Natural killer cell (primary cell): Measurements from ENCODE around the gene BAG3. TPM values are rescaled to one million over a fixed set of nuclear protein-coding genes. Genes with fewer than 3 reads are reported as not detected.
"Not testable (repeated sequence)": the region's sequence is repeated elsewhere in the genome, so short reads cannot be mapped to it uniquely, and the experiment has no call there.

Experiments used
- ATAC-seq, 3 donors: fragments of 150-1000 bp in 2 of 3; fragments of 200-7000 bp in 1 of 3; cut with Tn5 transposase; 1 replicate in 1 of 3; 2 replicates in 2 of 3; pipeline ENCODE4 v1.10.0; 2021; ENCODE audit warnings: mild to moderate bottlenecking in 2 of 3, moderate library complexity in 2 of 3
- DNase-seq, 2 donors: peaks; one replicate each; pipeline versions ENCODE4 v3.0.0 to v3.0.0-alpha.2; 2013 to 2021; ENCODE audit warnings: mixed read lengths in 1 of 2
- H3K27ac ChIP-seq: one replicate; pipeline ENCODE4 v1.5.1; 2013; ENCODE audit warnings: mild to moderate bottlenecking, low read length
- H3K27me3 ChIP-seq: one replicate; pipeline ENCODE4 v1.6.1; 2013; ENCODE audit warnings: low read length; ENCODE audit not compliant: control insufficient read depth, insufficient read depth
- H3K36me3 ChIP-seq: one replicate; pipeline ENCODE4 v1.6.1; 2013; ENCODE audit warnings: low read length; ENCODE audit not compliant: control insufficient read depth, insufficient read depth
- H3K4me1 ChIP-seq: one replicate; pipeline ENCODE4 v1.6.1; 2013; ENCODE audit warnings: low read length; ENCODE audit not compliant: control insufficient read depth, insufficient read depth
- H3K4me3 ChIP-seq: one replicate; pipeline ENCODE4 v1.5.1; 2013; ENCODE audit warnings: low read length
- H3K9me3 ChIP-seq: one replicate; pipeline ENCODE4 v1.6.1; 2013; ENCODE audit warnings: low read length; ENCODE audit not compliant: control insufficient read depth, insufficient read depth
- H3K27ac Mint-ChIP-seq, 2 donors: one replicate each; pipeline ENCODE4 v1.8.0; 2022; ENCODE audit warnings: mild to moderate bottlenecking in 2 of 2, mixed read lengths in 2 of 2, moderate library complexity in 1 of 2
- H3K27me3 Mint-ChIP-seq, 2 donors: one replicate each; pipeline ENCODE4 v1.8.0; 2022; ENCODE audit warnings: low read depth in 2 of 2, mixed read lengths in 2 of 2
- H3K36me3 Mint-ChIP-seq: one replicate; pipeline ENCODE4 v1.8.0; 2022; ENCODE audit warnings: mixed read lengths
- H3K4me1 Mint-ChIP-seq, 2 donors: one replicate each; pipeline ENCODE4 v1.8.0; 2022; ENCODE audit warnings: mixed read lengths in 2 of 2
- H3K4me3 Mint-ChIP-seq: one replicate; pipeline ENCODE4 v1.8.0; 2022; ENCODE audit warnings: mild to moderate bottlenecking, moderate library complexity, mixed read lengths
- H3K9me3 Mint-ChIP-seq, 2 donors: one replicate each; pipeline ENCODE4 v1.8.0; 2022; ENCODE audit warnings: mixed read lengths in 2 of 2
- CTCF ChIP-seq: fragments of 200-600 bp; IDR thresholded peaks from one replicate; pipeline ENCODE4 v1.8.0; 2022; ENCODE audit warnings: antibody characterized with exemption
- WGBS: methylation state at CpG from one replicate; pipeline ENCODE4 v1.1.7; 2013; ENCODE audit warnings: missing lambda C conversion rate; ENCODE audit not compliant: insufficient coverage; 5-methylcytosine and 5-hydroxymethylcytosine counted together
- intact Hi-C: fragments of 100-400 bp; cut with micrococcal nuclease; formaldehyde crosslinking; loops from one replicate; pipeline ENCODE4 v1.14.2; 2022
- total RNA-seq, 4 donors: library from RNA; stranded (reverse); fragments of 120-200 nt in 1 of 4; gene quantifications; one replicate each; pipeline versions ENCODE4 v1.2.3 to v1.2.4, GENCODE V29; 2013 to 2022

BAG3 gene
- total RNA-seq, 3 donors from 2014 or later (not counting 1 experiment from before 2014, with no cell fraction given), result 7.6 to 9.7 (median 8.3) TPM

- Mint-ChIP-seq H3K9me3 (no peaks in the 10 kb centered on the region), H3K27ac (no peak overlapping the region), H3K36me3 (no peaks in the 10 kb centered on the region), H3K27me3 (no peaks in the 10 kb centered on the region), H3K4me3 (no peak overlapping the region), H3K4me1 (peaks cover 6 to 20% of the 10 kb centered on the region in 2 donors)
- Histone ChIP-seq H3K4me1 (peaks cover 14% of the 10 kb centered on the region), H3K4me3 (no peak overlapping the region), H3K9me3 (no peaks in the 10 kb centered on the region), H3K36me3 (no peaks in the 10 kb centered on the region), H3K27ac (no peak overlapping the region), H3K27me3 (no peaks in the 10 kb centered on the region)
- no peak for TF ChIP-seq CTCF
- WGBS, result 96% methylated on average over 10 of the region's 10 CpGs
- intact Hi-C loops, result no loop called here
- no peak for ATAC-seq
- no peak for DNase-seq
Measured at GRCh38 chr10:119659951-119660350, 8.8 kb downstream of the BAG3 start.

DNA sequence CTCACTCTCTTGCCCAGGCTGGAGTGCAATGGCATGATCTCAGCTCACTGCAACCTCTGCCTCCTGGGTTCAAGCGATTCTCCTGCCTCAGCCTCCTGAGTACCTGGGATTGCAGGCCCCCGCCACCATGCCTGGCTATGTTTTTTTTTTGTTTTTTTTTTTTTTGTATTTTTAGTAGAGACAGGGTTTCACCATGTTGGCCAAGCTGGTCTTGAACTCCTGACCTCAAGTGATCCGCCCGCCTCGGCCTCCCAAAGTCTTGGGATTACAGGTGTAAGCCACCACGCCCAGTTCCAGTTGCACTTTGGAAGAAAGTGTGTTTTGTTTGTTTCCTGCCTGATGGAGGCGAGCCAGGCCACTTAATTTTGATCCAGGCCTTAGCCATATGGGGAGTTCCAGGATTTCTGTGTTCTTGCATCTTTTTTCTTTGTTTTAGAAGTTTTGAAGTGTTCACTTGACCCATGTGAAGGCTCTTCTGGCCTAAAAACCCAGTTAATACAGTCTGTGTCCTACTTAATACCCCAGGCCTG, 11.0 kb downstream of the BAG3 start:
- H3K27ac Mint-ChIP-seq, H3K27ac ChIP-seq, DNase-seq, H3K9me3 Mint-ChIP-seq, intact Hi-C loops, H3K27me3 ChIP-seq, ATAC-seq, H3K4me3 Mint-ChIP-seq, H3K36me3 Mint-ChIP-seq, H3K4me3 ChIP-seq, H3K27me3 Mint-ChIP-seq, H3K9me3 ChIP-seq, H3K36me3 ChIP-seq: not testable (repeated sequence)
- WGBS, result 92% methylated on average over 7 of the region's 7 CpGs
- peaks cover 11% of the 10 kb centered on the region for H3K4me1 ChIP-seq
- peaks cover 5 to 11% of the 10 kb centered on the region in 2 donors for H3K4me1 Mint-ChIP-seq

- Histone ChIP-seq H3K9me3 (no peaks in the 10 kb centered on the region), H3K27me3 (no peaks in the 10 kb centered on the region), H3K27ac (peak overlapping the region; percentile 53), H3K4me1 (peaks cover 11% of the 10 kb centered on the region), H3K4me3 (no peak overlapping the region), H3K36me3 (no peaks in the 10 kb centered on the region)
- intact Hi-C loops, result no loop called here
- Mint-ChIP-seq H3K9me3 (no peaks in the 10 kb centered on the region), H3K27me3 (no peaks in the 10 kb centered on the region), H3K4me1 (peaks cover 5 to 11% of the 10 kb centered on the region in 2 donors), H3K36me3 (no peaks in the 10 kb centered on the region), H3K27ac (no peak overlapping the region), H3K4me3 (no peak overlapping the region)
- peak in 1 of 2 donors; percentile 78 for DNase-seq
- no peak for TF ChIP-seq CTCF
- ATAC-seq, result peak; percentile 38 to 50 (median 44)
- WGBS, result 87% methylated on average over 12 of the region's 12 CpGs
Measured at GRCh38 chr10:119663866-119664698, 12.9 kb downstream of the BAG3 start.

DNA sequence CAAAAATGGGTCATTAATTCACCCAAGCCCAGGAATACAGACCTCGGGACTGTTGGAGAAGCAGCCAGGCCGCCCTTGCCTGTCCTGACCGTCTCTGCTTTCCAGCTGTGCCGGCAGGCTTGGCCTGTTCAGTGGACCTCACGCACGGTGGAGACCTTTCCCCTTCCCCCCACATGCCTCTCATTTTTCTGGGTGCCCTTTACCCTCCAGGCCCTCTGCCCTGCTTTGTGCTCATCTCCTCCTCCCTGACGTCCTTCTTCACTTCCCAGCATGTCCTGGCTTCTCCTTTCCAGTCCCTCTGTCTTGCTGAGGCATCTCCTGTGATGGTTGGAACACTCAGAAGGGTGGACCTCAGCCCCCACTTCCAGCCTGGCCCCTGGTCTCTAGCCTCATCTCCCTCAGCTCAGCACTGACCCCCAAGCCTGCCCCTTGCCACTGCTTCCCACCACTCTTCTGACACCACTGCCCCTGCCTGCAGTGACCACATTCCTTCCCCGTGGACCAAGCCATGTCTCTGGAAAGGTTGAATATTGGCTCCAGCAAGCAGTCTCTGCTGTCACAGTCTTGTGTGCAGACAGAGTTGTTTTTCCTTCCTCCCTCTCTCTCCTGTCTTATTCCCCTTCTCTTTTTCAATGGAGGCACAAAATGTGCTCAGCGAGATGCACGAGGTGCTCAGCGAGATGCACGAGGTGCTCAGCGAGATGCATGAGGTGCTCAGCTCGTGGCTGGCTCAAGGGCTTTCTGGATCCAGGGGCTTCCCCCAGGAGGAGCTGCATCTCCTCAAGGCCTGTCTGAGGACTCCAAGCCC, 14.9 kb downstream of the BAG3 start:
- H3K27me3 Mint-ChIP-seq, result no peaks in the 10 kb centered on the region
- H3K36me3 Mint-ChIP-seq, result no peaks in the 10 kb centered on the region
- intact Hi-C loops, result no loop called here
- peaks cover 11% of the 10 kb centered on the region for H3K4me1 ChIP-seq
- no peak for TF ChIP-seq CTCF
- no peaks in the 10 kb centered on the region for H3K9me3 Mint-ChIP-seq
- DNase-seq (no peak), ATAC-seq (no peak)
- H3K9me3 ChIP-seq, result no peaks in the 10 kb centered on the region
- H3K4me3 ChIP-seq, result no peak overlapping the region
- no peaks in the 10 kb centered on the region for H3K36me3 ChIP-seq
- no peak overlapping the region for H3K27ac Mint-ChIP-seq
- peaks cover 5 to 11% of the 10 kb centered on the region in 2 donors for H3K4me1 Mint-ChIP-seq
- WGBS, result 76% methylated on average over 14 of the region's 14 CpGs
- no peaks in the 10 kb centered on the region for H3K27me3 ChIP-seq
- H3K27ac ChIP-seq, result no peak overlapping the region
- H3K4me3 Mint-ChIP-seq, result no peak overlapping the region
